IPS DF 4.7 (cell line): Measurements from ENCODE around the gene TTC3.

ENCODE experiments used
- DNase-seq: peaks from one replicate; pipeline ENCODE4 v3.0.0-alpha.2; 2013; ENCODE audit warnings: low spot score; ENCODE audit errors: extremely low read depth

Gene TTC3

GRCh38 chr21:37193006-37193405 is 120.0 kb downstream of the TTC3 start:
- no peak for DNase-seq

DNA sequence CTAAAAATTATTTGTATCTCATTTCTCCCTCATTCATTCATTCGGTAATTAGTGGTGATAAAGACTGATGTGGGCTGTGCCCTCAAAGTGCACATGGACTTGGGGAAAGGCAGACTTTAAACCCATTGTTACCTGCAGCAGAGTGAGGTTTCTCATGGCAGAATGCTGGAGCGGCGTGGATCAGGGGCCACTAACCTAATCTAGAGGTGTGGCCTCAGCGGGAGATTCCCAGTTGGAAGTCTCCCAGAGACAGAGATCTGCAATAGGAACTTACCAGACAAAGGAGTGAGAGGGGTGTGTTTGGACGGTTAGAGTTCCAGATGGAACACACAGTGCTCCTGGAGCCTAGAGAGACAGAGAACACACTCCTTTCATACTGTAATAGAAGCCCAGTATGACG is 120.6 kb downstream of the TTC3 start:
- DNase-seq = no peak

- DNase-seq = no peak
Measured at GRCh38 chr21:37195059-37195458, 122.0 kb downstream of the TTC3 start.

DNA sequence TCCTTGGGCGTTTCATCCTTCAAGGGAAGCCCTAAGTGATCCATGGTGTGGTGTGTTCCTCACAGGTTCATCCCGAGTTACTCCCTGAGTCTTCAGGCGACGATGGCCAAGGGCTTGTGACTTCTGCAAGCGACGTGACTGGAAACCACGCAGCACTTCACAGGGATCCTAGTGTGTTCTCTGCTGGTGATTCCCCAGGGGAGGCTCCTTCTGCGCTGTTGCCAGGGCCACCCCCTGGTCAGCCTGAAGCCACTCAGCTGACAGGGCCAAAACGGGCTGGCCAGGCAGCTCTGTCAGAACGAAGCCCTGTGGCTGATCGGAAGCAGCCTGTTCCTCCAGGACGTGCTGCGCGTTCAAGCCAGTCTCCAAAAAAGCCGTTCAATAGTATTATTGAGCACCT is 122.6 kb downstream of the TTC3 start:
- no peak for DNase-seq

- no peak for DNase-seq
Measured at GRCh38 chr21:37196847-37197246, 123.8 kb downstream of the TTC3 start.

DNA sequence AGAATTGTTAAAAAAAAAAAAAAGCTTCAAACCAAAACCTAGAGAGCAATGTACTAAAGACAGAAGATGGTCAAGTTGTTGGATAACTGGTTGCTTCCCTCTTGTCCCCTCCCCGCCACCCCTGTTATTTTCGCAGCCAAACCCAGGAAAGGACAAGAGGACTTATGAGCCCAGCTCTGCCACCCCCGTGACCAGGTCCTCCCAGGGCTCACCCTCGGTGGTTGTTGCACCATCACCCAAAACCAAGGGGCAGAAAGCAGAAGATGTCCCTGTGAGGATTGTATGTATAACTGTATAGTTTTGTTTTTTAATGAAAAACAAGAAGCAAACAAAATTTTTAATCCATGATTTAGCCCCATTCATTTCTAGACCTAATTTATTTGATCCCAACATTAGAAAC is 124.7 kb downstream of the TTC3 start:
- no peak for DNase-seq

DNA sequence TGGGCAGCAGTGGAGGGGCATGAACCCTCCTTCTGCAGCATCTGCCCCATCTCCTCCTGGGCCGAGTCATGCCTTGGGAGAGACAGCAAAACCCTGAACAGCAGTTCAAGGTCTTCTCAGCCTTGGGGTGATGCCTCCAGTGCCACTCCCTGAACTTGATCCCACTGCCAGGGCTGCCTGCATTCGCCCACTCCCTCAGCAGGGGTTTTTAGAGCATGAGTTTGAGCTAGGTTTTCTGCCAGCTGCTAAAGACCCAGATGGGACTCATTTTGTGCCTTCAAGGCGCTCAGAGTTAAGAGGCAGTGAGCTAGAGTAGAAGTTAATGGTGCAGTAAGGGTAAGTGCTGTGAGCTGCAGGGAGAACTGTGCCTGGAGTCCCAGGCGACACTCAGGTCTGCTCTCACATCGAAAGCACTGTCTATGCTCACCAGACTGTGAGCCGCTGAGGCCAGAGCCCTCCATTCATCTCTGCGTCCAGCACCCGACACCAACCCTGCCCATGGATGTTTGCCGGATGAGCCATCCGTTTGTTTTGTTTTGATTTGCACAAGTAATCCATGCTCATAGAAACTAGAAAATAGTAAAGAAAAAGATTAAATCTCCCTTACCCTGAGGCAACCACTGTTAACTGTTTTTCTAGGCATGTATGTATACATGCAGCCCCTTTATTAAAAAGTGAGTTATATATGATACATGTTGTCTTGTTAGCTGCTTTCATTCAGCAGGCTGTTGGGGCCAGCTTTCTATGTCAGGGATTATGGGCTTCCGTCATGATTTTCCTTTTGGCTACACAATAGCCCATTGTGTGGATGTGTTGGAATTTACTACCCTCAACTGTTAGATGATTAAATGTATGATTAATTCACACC is 126.2 kb downstream of the TTC3 start:
- no peak for DNase-seq

- DNase-seq = no peak
Measured at GRCh38 chr21:37200641-37201480, 127.8 kb downstream of the TTC3 start.

GRCh38 chr21:37202221-37203110 is 129.4 kb downstream of the TTC3 start:
- DNase-seq = no peak

DNA sequence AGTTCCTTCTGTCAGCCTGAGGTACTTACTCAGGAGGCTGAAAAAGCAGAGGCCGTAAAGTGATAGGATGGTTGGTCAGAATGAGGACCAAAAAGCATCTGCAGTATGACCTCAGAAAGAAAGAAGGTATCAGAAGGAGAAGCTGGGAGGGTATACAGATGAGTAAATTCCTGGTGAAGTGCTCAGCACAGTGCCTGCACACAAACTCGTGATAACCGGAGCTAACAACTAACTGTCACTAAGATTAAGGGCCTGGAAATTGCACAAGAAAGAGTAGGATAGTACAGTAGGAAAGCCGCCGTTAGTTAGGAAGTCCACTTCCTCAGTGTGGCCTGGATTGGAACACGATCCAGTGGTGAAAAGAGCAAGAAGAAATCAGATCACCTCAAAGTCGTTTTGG is 131.5 kb downstream of the TTC3 start:
- DNase-seq = no peak

GRCh38 chr21:37206496-37206895 is 133.4 kb downstream of the TTC3 start:
- DNase-seq = no peak

DNA sequence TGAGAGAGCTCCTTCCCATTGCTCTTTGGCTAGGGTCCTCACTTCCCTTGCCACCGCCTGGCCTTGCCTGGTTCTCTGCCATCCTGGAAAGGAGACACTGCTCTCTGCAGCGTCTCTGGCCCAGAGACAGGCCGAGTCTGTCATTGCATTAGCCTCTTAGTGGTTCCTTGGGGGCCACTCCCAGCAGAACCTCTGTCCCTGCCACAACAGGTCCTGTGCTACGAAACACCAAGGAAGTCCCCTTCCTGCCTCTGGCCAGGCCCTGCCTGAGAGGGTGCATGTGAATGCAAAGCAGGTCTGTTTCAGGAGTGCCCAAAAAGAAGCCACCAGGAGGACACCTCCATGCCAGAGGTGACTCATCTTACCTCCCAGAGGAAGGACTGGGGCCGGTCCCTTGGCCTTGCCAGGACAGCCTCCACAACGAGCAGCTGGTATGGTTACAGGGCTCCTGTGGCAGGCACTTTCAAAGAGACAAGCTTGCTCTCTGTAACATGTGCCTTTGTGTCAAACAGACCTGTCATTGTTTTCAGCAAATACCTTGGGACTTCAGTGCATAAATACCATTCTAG is 134.5 kb downstream of the TTC3 start:
- DNase-seq = no peak

DNA sequence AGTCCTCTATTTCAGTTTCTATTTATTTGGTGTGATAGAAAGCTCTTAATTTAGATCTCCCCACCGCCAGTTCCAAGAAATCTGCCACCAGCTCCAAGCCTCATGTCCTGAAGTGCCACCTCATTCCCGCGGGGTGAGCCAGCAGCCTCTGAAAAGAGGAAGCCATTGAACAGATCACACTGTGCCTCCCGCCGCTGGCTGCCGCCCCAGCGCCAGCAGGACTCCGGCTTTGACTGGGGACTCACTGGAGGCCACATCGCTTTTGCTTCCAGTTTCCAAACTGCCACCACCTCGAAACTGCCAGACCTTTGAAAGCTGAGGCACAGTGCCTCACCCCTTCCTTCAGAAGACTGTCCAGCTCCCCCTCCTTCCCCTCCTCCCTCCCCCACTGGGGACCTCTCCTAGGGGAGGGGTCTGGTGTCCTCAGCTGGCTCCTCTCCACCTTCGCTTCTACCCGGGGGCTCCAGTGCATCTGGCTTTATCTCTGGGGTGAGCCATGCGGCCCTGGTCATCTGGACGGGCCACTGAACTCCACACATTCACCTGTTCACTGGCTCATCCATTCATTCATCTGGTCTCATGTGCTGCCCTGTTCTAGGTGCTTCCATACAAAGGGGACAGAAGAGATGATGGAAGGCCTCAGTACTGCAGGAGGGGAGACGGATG is 135.1 kb downstream of the TTC3 start:
- no peak for DNase-seq

GRCh38 chr21:37208741-37209225 is 135.7 kb downstream of the TTC3 start:
- no peak for DNase-seq

DNA sequence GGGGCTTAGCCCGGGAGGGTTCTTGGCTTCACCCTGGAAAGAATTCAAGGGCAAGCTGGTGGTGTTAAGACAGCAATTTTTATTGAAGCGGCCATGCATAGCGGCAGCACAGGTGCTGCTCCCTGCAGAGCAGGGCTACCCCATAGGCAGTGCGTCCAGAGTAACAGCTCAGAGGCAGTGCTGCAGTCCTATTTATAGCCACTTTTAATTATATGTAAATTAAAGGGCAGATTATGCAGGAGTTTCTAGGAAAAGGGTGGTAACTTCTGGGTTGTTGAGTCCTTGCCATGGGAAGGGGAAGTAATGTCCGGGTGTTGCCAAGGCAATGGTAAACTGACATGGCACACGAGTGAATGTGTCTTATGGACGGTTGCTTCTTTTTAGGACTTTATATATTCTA is 137.1 kb downstream of the TTC3 start:
- DNase-seq = no peak

GRCh38 chr21:37210799-37211198 is 137.7 kb downstream of the TTC3 start:
- DNase-seq = no peak

DNA sequence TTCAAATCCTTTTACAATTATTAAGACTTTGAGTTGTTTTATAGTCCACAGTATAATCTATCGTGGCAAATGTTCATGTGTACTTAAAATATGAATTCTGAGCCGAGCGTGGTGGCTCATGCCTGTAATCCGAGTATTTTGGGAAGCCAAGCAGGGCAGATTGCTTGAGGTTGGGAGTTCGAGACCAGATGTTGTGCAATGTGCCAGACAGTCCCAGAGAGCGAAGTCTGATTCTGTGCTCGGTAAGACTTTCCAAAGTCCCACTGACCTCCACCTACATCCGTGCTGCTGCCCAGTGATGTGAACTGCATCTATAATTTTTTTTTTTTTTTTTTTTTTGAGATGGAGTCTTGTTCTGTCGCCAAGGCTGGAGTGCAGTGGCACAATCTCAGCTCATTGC is 141.9 kb downstream of the TTC3 start:
- DNase-seq = no peak

DNA sequence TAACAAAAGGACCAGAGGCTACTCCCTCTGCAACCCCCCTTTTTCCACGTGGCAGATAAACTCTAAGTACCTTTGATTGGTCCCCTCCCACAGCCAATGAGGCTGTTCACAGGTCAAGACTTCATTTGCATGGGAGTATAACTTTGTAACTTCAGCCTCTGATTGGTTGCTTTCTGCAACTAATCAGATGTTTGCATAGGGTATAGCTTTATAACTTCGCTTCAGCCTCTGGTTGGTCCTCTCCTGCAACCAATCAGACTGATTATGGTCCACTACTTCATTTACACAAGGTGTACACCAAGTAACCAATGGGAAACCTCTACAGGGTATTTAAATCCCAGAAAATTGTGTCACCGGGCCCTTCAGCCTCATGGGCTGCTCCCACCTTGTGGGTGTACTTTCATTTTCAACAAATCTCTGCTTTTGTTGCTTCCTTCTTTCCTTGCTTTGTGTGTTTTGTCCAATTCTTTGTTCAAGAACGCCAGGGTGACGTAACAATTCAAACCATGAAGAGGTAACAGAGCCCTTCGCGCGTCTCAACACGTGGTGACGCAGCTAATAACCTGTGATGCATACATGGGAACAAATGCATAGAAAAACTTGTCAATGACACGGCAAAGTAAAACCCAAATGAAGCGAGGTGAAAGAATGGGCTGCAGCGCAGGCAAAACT is 146.8 kb downstream of the TTC3 start:
- no peak for DNase-seq

DNA sequence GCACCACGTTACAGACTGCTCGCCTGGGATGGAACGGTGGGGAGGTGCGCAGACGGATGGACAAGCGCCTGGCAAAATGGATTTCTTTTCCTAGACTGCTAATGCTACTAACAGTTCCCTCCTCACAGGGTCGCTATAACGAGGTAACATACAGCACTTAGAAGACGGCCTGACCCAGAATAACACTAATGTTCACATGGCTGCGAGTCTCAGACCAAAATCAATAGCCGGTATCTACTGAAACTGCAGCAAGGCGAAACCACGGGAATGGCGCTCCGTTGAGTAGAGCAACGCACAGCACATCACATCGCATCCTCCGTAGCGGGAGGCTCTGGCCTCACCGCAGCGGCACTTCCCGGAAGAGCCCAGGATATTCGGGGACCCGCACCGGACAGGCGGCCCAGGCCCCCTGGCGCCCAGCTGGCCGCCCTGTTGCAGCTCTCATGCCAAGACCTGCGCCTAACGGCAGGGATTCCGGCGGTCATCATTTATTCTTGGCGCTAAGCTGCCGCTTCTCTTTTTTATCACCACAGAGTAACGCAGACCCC is 147.5 kb downstream of the TTC3 start:
- DNase-seq = no peak
